ENCODE data around the gene ENTHD1. TPM values are rescaled to one million over a fixed set of nuclear protein-coding genes. Genes with fewer than 3 reads are reported as not detected.

ENTHD1 gene
- total and polyA plus RNA-seq, 2 of the 4 experiments (the other 2 are of a cell fraction), result not detected

DNA sequence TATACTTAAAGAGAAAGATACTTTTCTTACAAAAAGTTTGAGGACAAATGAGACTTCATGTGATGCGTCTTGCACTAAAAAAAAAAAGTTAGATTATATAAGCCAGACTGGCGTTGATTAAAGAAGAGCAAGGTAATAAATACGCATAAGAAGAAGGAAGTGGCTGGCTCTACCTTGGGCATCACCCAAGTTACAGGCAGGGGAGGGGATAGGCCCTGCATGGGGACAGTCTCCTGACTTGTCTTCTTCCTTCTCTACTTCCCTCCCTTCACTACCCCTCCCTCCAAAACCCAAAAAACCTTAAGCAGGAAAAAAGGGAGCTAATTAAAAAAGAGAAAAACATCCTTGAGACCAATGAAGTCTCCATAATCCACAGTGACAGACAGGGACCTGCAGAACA is 44.3 kb upstream of the ENTHD1 start:
- in situ Hi-C loops (cut with MboI; ENCODE audit: low sequenced_read_pairs), result no loop called here

More for the DNA sequence above, 44.3 kb upstream of the ENTHD1 start:
- ATAC-seq (ENCODE audit: low read depth), result no peak
- no peak overlapping the region for H3K4me3 ChIP-seq (ENCODE audit: insufficient read depth, low read depth, low read length)
- no peak overlapping the region for H2BK5ac ChIP-seq (ENCODE audit: low read depth, low read length, poor library complexity, severe bottlenecking)
- H2BK20ac ChIP-seq (ENCODE audit: low read depth, low read length), result no peak overlapping the region
- no peak overlapping the region for H2BK15ac ChIP-seq (ENCODE audit: low read depth, low read length)
- DNase-seq, result no peak
- BruUV-seq (replicated peaks), result no TSS peak
- no CpG with 5 or more reads among the region's 3 CpGs for WGBS, 2 experiments (ENCODE audit: extremely low coverage in 2 of 2, insufficient read length in 1 of 2)
- H3K23ac ChIP-seq (ENCODE audit: low read depth, low read length), result no peak overlapping the region
- H3K4ac ChIP-seq (ENCODE audit: low read depth, low read length), result no peak overlapping the region
- no peak overlapping the region for H3K9ac ChIP-seq (ENCODE audit: low read depth, low read length)
- no peak overlapping the region for H2BK120ac ChIP-seq (ENCODE audit: low read depth, low read length)
- no peak overlapping the region for H4K8ac ChIP-seq (ENCODE audit: low read depth in 2 of 2, low read length in 2 of 2)
- H3K27ac ChIP-seq (ENCODE audit: insufficient read depth, low read length), result no peak overlapping the region
- H3K27me3 ChIP-seq (ENCODE audit: control insufficient read depth, insufficient read depth, low read length), result peaks cover 67% of the 10 kb centered on the region
- H3K4me1 ChIP-seq (ENCODE audit: control insufficient read depth, insufficient read depth, low read length), result no peaks in the 10 kb centered on the region
- TF ChIP-seq, protein P1, sequence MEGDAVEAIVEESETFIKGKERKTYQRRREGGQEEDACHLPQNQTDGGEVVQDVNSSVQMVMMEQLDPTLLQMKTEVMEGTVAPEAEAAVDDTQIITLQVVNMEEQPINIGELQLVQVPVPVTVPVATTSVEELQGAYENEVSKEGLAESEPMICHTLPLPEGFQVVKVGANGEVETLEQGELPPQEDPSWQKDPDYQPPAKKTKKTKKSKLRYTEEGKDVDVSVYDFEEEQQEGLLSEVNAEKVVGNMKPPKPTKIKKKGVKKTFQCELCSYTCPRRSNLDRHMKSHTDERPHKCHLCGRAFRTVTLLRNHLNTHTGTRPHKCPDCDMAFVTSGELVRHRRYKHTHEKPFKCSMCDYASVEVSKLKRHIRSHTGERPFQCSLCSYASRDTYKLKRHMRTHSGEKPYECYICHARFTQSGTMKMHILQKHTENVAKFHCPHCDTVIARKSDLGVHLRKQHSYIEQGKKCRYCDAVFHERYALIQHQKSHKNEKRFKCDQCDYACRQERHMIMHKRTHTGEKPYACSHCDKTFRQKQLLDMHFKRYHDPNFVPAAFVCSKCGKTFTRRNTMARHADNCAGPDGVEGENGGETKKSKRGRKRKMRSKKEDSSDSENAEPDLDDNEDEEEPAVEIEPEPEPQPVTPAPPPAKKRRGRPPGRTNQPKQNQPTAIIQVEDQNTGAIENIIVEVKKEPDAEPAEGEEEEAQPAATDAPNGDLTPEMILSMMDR (conservative IDR thresholded peaks at IDR 0.05; ENCODE audit: low read depth, low read length), result no peak
- no peak for TF ChIP-seq NFE2L2 (IDR thresholded peaks at IDR 0.05; ENCODE audit: low read depth, low read length)
- TF ChIP-seq RCOR1 (IDR thresholded peaks at IDR 0.05; ENCODE audit: insufficient replicate concordance, low read length), result no peak
- TF ChIP-seq, protein P2, sequence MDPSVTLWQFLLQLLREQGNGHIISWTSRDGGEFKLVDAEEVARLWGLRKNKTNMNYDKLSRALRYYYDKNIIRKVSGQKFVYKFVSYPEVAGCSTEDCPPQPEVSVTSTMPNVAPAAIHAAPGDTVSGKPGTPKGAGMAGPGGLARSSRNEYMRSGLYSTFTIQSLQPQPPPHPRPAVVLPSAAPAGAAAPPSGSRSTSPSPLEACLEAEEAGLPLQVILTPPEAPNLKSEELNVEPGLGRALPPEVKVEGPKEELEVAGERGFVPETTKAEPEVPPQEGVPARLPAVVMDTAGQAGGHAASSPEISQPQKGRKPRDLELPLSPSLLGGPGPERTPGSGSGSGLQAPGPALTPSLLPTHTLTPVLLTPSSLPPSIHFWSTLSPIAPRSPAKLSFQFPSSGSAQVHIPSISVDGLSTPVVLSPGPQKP (IDR thresholded peaks at IDR 0.05; ENCODE audit: borderline replicate concordance, low read depth, low read length), result no peak
- no peak for TF ChIP-seq MAFK (IDR thresholded peaks at IDR 0.05; ENCODE audit: low read depth, low read length)
- no peak for TF ChIP-seq BHLHE40 (IDR thresholded peaks at IDR 0.05; ENCODE audit: low read depth, low read length)
- TF ChIP-seq, protein P3, sequence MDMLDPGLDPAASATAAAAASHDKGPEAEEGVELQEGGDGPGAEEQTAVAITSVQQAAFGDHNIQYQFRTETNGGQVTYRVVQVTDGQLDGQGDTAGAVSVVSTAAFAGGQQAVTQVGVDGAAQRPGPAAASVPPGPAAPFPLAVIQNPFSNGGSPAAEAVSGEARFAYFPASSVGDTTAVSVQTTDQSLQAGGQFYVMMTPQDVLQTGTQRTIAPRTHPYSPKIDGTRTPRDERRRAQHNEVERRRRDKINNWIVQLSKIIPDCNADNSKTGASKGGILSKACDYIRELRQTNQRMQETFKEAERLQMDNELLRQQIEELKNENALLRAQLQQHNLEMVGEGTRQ (IDR thresholded peaks at IDR 0.05; ENCODE audit: low read depth, low read length), result no peak
- no peak for TF ChIP-seq MAZ (IDR thresholded peaks at IDR 0.05; ENCODE audit: borderline replicate concordance, low read depth, low read length)
- TF ChIP-seq RAD21 (IDR thresholded peaks at IDR 0.05; ENCODE audit: low read length), result no peak
- no peak for TF ChIP-seq RFX5 (IDR thresholded peaks at IDR 0.05; ENCODE audit: low read depth, low read length)
- no peak for TF ChIP-seq FOS (IDR thresholded peaks at IDR 0.05; ENCODE audit: low read depth, low read length)
- TF ChIP-seq CEBPB (IDR thresholded peaks at IDR 0.05; ENCODE audit: low read depth, low read length), result no peak
- no peak for TF ChIP-seq CHD1 (IDR thresholded peaks at IDR 0.05; ENCODE audit: low read depth, low read length)
- no peak for TF ChIP-seq SMC3 (IDR thresholded peaks at IDR 0.05; ENCODE audit: low read depth, low read length)
- TF ChIP-seq POLR2A (IDR thresholded peaks at IDR 0.05; ENCODE audit: low read depth, low read length), result no peak
- no peak for TF ChIP-seq MXI1 (IDR thresholded peaks at IDR 0.05; ENCODE audit: borderline replicate concordance, low read depth, low read length)
- POLR2A ChIA-PET (ENCODE audit: unreplicated experiment), result no interaction called here
- no peaks in the 10 kb centered on the region for H3K9me3 ChIP-seq (ENCODE audit: control insufficient read depth, insufficient read depth, low read length)
- CTCF ChIA-PET, result no interaction called here
- H3K79me1 ChIP-seq (ENCODE audit: low read depth in 1 of 2, low read length in 2 of 2), result no peaks in the 10 kb centered on the region
- H3K36me3 ChIP-seq (ENCODE audit: control insufficient read depth, insufficient read depth, low read length), result no peaks in the 10 kb centered on the region
- no peak overlapping the region for H2AFZ ChIP-seq (replicated peaks; ENCODE audit: low read length, poor library complexity)
- dilution Hi-C loops (cut with HindIII; ENCODE audit: low sequenced_read_pairs, unreplicated experiment) (no loop called here), intact Hi-C loops (cut with micrococcal nuclease) (no loop called here)
- no peak overlapping the region for H2AK9ac ChIP-seq (replicated peaks; ENCODE audit: low read depth, low read length, poor library complexity)
- no peaks in the 10 kb centered on the region for H4K20me1 ChIP-seq (ENCODE audit: insufficient read depth, low read length)
- no peak overlapping the region for H4K5ac ChIP-seq (ENCODE audit: low read depth, low read length)
- no peaks in the 10 kb centered on the region for H3K9me1 ChIP-seq (ENCODE audit: insufficient read depth, low read length)
- H4K91ac ChIP-seq (ENCODE audit: insufficient read depth, low read depth, low read length), result no peak overlapping the region
- no peak overlapping the region for H3K56ac ChIP-seq (ENCODE audit: extremely low read depth, insufficient read depth, low read length)
- H2AK5ac ChIP-seq (ENCODE audit: low read depth, low read length), result no peak overlapping the region
- no peak overlapping the region for H3K14ac ChIP-seq (replicated peaks; ENCODE audit: low read depth, low read length)
- H3K4me2 ChIP-seq (ENCODE audit: low read depth, low read length), result no peak overlapping the region
- no peak overlapping the region for H3K18ac ChIP-seq (ENCODE audit: low read depth, low read length)
